OCI-LY1 (cell line): ENCODE results near the gene SYNE1.

Experiments
- H2AFZ ChIP-seq: fragments of 200-600 bp; sonication (generic), shearing (Covaris generic); 2 replicates; pipeline ENCODE4 v1.6.0; 2014; ENCODE audit warnings: antibody characterized with exemption, mild to moderate bottlenecking, low read length
- H3F3A ChIP-seq: fragments of 200-600 bp; sonication (generic), shearing (Covaris generic); 2 replicates; pipeline ENCODE4 v1.6.0; 2014; ENCODE audit warnings: mild to moderate bottlenecking, antibody characterized with exemption, low read length, moderate library complexity; ENCODE audit not compliant: insufficient read depth
- H3K27ac ChIP-seq: fragments of 200-600 bp; sonication (generic); 2 replicates; pipeline ENCODE4 v1.5.1; 2014; ENCODE audit warnings: low read length, mixed run types, mild to moderate bottlenecking, low read depth; ENCODE audit not compliant: poor library complexity, severe bottlenecking
- H3K27me3 ChIP-seq: fragments of 200-600 bp; sonication (generic); 2 replicates; pipeline ENCODE4 v1.6.0; 2014; ENCODE audit warnings: antibody characterized with exemption, mild to moderate bottlenecking, low read length, moderate library complexity; ENCODE audit not compliant: insufficient read depth
- H3K36me3 ChIP-seq: fragments of 200-600 bp; sonication (generic); 2 replicates; pipeline ENCODE4 v1.6.1; 2014; ENCODE audit warnings: mild to moderate bottlenecking, antibody characterized with exemption, low read length, moderate library complexity, mixed read lengths; ENCODE audit not compliant: insufficient read depth
- H3K4me1 ChIP-seq: fragments of 200-600 bp; sonication (generic); 2 replicates; pipeline ENCODE4 v1.5.1; 2014; ENCODE audit warnings: mild to moderate bottlenecking, low read length, moderate library complexity; ENCODE audit not compliant: insufficient read depth, severe bottlenecking
- H3K4me2 ChIP-seq: fragments of 200-600 bp; sonication (generic), shearing (Covaris generic); 2 replicates; pipeline ENCODE4 v1.6.1; 2014; ENCODE audit warnings: low read length
- H3K4me3 ChIP-seq: fragments of 200-600 bp; sonication (generic); 2 replicates; pipeline ENCODE4 v1.5.1; 2014; ENCODE audit warnings: low read length, low read depth, mild to moderate bottlenecking, mixed read lengths; ENCODE audit not compliant: poor library complexity, severe bottlenecking
- H3K79me2 ChIP-seq: fragments of 200-600 bp; shearing (Covaris generic); 2 replicates; pipeline ENCODE4 v1.6.1; 2016; ENCODE audit warnings: mixed run types, low read length, mixed read lengths; ENCODE audit not compliant: insufficient read depth
- H3K9ac ChIP-seq: fragments of 200-600 bp; sonication (generic), shearing (Covaris generic); 2 replicates; pipeline ENCODE4 v1.6.1; 2014; ENCODE audit warnings: mild to moderate bottlenecking, low read length, mixed read lengths
- H3K9me2 ChIP-seq: fragments of 200-600 bp; sonication (generic), shearing (Covaris generic); 2 replicates; pipeline ENCODE4 v1.6.1; 2014; ENCODE audit warnings: low read depth, mild to moderate bottlenecking, low read length, mixed read lengths
- H3K9me3 ChIP-seq: fragments of 200-600 bp; shearing (Covaris generic); 2 replicates; pipeline ENCODE4 v1.6.1; 2014; ENCODE audit warnings: low read length, mixed read lengths
- H4K20me1 ChIP-seq: fragments of 200-600 bp; sonication (generic), shearing (Covaris generic); 2 replicates; pipeline ENCODE4 v1.6.0; 2016; ENCODE audit warnings: mild to moderate bottlenecking, low read length; ENCODE audit not compliant: insufficient read depth
- EZH2 ChIP-seq: fragments of 200-600 bp; sonication (generic), shearing (Covaris generic); IDR thresholded peaks from 2 replicates; pipeline ENCODE4 v1.8.0; 2017; ENCODE audit warnings: borderline replicate concordance, mixed run types, mild to moderate bottlenecking, antibody characterized with exemption, low read length, moderate library complexity, mixed read lengths
- TF ChIP-seq, protein P1 (sequence below): fragments of 200-600 bp; sonication (generic), shearing (Covaris generic); IDR thresholded peaks from 2 replicates; pipeline ENCODE4 v1.5.1; 2017; ENCODE audit warnings: mild to moderate bottlenecking, antibody characterized with exemption, low read length, moderate library complexity, mixed read lengths

The SYNE1 gene

DNA sequence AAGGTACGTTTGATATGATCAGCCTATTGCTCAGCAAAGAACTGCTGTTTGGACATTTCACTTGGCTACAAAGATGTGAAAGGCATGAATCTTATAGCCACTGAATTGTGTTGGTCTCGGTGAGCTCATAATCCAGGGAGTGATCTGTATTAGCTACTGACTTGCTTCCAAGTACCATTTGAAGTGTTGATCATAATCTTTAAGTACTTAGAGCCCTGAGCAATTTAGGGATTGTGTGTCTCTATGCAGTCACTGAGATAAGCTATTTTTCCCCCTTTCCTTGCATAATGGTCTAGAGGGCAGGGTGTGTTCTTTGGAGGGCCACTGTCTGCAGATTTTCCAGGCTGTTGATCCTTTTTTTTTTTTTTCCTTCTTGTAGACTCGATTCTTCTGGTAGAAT, 436.0 kb downstream of the SYNE1 start:
- Histone ChIP-seq H3K4me3 (no peak overlapping the region), H3K9ac (no peak overlapping the region), H3K9me3 (no peaks in the 10 kb centered on the region), H3K36me3 (peaks cover 73% of the 10 kb centered on the region), H3K4me2 (no peak overlapping the region), H4K20me1 (no peaks in the 10 kb centered on the region), H3K4me1 (no peaks in the 10 kb centered on the region), H2AFZ (no peak overlapping the region), H3K79me2 (no peaks in the 10 kb centered on the region), H3K27ac (no peak overlapping the region), H3F3A (no peaks in the 10 kb centered on the region; the same call in 1 of the 2 replicates), H3K9me2 (no peaks in the 10 kb centered on the region), H3K27me3 (no peaks in the 10 kb centered on the region)
- TF ChIP-seq EZH2, result no peak
- TF ChIP-seq, protein P1, sequence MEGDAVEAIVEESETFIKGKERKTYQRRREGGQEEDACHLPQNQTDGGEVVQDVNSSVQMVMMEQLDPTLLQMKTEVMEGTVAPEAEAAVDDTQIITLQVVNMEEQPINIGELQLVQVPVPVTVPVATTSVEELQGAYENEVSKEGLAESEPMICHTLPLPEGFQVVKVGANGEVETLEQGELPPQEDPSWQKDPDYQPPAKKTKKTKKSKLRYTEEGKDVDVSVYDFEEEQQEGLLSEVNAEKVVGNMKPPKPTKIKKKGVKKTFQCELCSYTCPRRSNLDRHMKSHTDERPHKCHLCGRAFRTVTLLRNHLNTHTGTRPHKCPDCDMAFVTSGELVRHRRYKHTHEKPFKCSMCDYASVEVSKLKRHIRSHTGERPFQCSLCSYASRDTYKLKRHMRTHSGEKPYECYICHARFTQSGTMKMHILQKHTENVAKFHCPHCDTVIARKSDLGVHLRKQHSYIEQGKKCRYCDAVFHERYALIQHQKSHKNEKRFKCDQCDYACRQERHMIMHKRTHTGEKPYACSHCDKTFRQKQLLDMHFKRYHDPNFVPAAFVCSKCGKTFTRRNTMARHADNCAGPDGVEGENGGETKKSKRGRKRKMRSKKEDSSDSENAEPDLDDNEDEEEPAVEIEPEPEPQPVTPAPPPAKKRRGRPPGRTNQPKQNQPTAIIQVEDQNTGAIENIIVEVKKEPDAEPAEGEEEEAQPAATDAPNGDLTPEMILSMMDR, result no peak

DNA sequence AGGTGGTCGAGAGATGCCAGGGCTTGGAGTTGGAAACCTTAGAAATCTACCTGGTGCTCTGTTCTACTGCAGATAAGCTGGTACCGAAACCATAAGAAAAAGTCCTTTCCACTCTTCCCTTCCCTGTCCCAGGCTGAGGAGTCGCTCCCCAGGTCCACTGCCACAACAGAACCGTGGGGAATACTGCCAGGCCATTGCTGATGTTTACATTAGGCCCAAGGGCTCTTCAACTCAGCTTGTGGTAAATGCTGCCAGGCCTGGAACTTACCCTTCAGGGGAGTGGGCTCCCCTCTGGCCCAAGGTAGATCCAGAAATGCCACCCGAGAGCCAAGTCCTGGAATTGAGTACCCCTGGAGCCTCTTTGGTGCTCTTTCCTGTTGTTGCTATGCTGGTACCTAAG, 441.3 kb downstream of the SYNE1 start:
- no peak overlapping the region for H3K4me2 ChIP-seq
- H3K4me1 ChIP-seq, result no peaks in the 10 kb centered on the region
- no peaks in the 10 kb centered on the region for H4K20me1 ChIP-seq
- no peak overlapping the region for H3K4me3 ChIP-seq
- H3K27ac ChIP-seq, result no peak overlapping the region
- H3K36me3 ChIP-seq, result peaks cover 58% of the 10 kb centered on the region
- H3K9me2 ChIP-seq, result no peaks in the 10 kb centered on the region
- no peaks in the 10 kb centered on the region for H3K79me2 ChIP-seq
- no peaks in the 10 kb centered on the region for H3K9me3 ChIP-seq
- no peak overlapping the region for H2AFZ ChIP-seq
- H3K9ac ChIP-seq, result no peak overlapping the region
- H3K27me3 ChIP-seq, result no peaks in the 10 kb centered on the region
- TF ChIP-seq EZH2, result no peak
- TF ChIP-seq, protein P1, result no peak
- H3F3A ChIP-seq, result no peaks in the 10 kb centered on the region

DNA sequence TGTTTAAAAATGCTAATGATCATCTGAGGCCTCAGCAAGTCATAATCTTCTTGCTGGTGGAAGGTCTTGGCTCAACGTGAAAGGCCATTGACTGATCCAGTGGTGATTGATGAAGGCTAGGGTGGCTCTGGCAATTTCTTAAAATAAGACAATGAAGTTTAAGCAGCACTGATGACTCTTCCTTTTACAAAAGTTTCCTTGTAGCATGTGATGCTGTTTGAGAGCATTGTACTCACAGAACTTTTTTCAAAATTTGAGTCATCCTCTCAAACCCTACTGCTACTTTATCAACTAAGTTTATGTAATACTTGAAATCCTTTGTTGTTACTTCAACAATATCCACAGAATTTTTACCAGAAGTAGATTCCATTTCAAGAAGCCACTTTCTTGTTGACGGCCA, 447.4 kb downstream of the SYNE1 start:
- Histone ChIP-seq H3F3A (0 out of 2 replicates have a peak, but pooled peaks cover 4% of the 10 kb centered on the region), H3K4me3 (no peak overlapping the region), H3K9me2 (no peaks in the 10 kb centered on the region), H3K4me2 (no peak overlapping the region), H3K4me1 (peaks cover 24% of the 10 kb centered on the region), H3K9ac (no peak overlapping the region), H3K36me3 (peaks cover 9% of the 10 kb centered on the region), H4K20me1 (no peaks in the 10 kb centered on the region), H3K27ac (no peak overlapping the region), H2AFZ (no peak overlapping the region), H3K9me3 (no peaks in the 10 kb centered on the region), H3K79me2 (no peaks in the 10 kb centered on the region), H3K27me3 (no peaks in the 10 kb centered on the region)
- TF ChIP-seq, protein P1, result no peak
- no peak for TF ChIP-seq EZH2
